Left renal cortex interstitium (tissue), 4 donors: ENCODE measurements around the gene TEAD4. TPM values are rescaled to one million over a fixed set of nuclear protein-coding genes. Genes with fewer than 3 reads are reported as not detected.

ENCODE experiments used
- DNase-seq, 4 donors: peaks; one replicate each; pipeline ENCODE4 v3.0.0-alpha.2; 2013; ENCODE audit warnings: low read depth in 4 of 4, low spot score in 2 of 4, missing footprints in 1 of 4
- polyA plus RNA-seq, 4 donors: library from polyadenylated mRNA; unstranded; fragments of 120-200 nt; gene quantifications; one replicate each; pipeline ENCODE4 v1.2.1, GENCODE V29; 2013; ENCODE audit not compliant: insufficient read length in 4 of 4

The TEAD4 gene
- polyA plus RNA-seq: 10 to 100 TPM; 17.9 to 22.9 (median 21.5) TPM

GRCh38 chr12:2959192-2959504 is at the start of gene TEAD4:
TSS of gene TEAD4 (plus strand) at chr12:2959397.
- DNase-seq: no peak

- no peak for DNase-seq
These were observed 47.0 kb upstream of the TEAD4 start for GRCh38 chr12:2912216-2912575.

GRCh38 chr12:2919249-2919648 is 39.9 kb upstream of the TEAD4 start:
- no peak for DNase-seq

- no peak for DNase-seq
These were observed 36.9 kb upstream of the TEAD4 start for GRCh38 chr12:2922329-2922728.

- no peak for DNase-seq
These were observed 36.1 kb upstream of the TEAD4 start for GRCh38 chr12:2923057-2923456.

GRCh38 chr12:2924019-2924418 is 35.2 kb upstream of the TEAD4 start:
- no peak for DNase-seq

- no peak for DNase-seq
These were observed 33.7 kb upstream of the TEAD4 start for GRCh38 chr12:2925322-2925995.

- DNase-seq: no peak
These were observed 28.3 kb upstream of the TEAD4 start for GRCh38 chr12:2930865-2931264.

- DNase-seq: no peak
These were observed 25.6 kb upstream of the TEAD4 start for GRCh38 chr12:2933586-2933985.

- no peak for DNase-seq
These were observed 24.8 kb upstream of the TEAD4 start for GRCh38 chr12:2934371-2934770.

GRCh38 chr12:2936301-2936700 is 22.9 kb upstream of the TEAD4 start:
- DNase-seq: no peak

GRCh38 chr12:2937500-2937899 is 21.7 kb upstream of the TEAD4 start:
- no peak for DNase-seq

- DNase-seq: no peak
These were observed 20.0 kb upstream of the TEAD4 start for GRCh38 chr12:2939191-2939590.

GRCh38 chr12:2940564-2940963 is 18.6 kb upstream of the TEAD4 start:
- no peak for DNase-seq

GRCh38 chr12:2941524-2941923 is 17.7 kb upstream of the TEAD4 start:
- no peak for DNase-seq

- peak in 1 of 4 donors; percentile 19 for DNase-seq
These were observed 14.7 kb upstream of the TEAD4 start for GRCh38 chr12:2944401-2945047.

GRCh38 chr12:2949411-2949810 is 9.8 kb upstream of the TEAD4 start:
- no peak for DNase-seq

- DNase-seq: no peak
These were observed 3.3 kb upstream of the TEAD4 start for GRCh38 chr12:2955888-2956287.

- DNase-seq: no peak
These were observed 1.3 kb upstream of the TEAD4 start for GRCh38 chr12:2957816-2958431.

- no peak for DNase-seq
These were observed 585 bp upstream of the TEAD4 start for GRCh38 chr12:2958432-2959191.
